SK-N-SH (cell line): ENCODE results near the gene SNX27.

Experiments
- CTCF ChIP-seq: fragments of 200-600 bp; sonication (generic); IDR thresholded peaks from 2 replicates; pipeline ENCODE4 v1.6.1; 2017; ENCODE audit warnings: antibody characterized with exemption, mild to moderate bottlenecking, moderate library complexity
- MAX ChIP-seq: IDR thresholded peaks from 2 replicates; pipeline ENCODE4 v1.4.0; 2012; ENCODE audit warnings: low read depth
- RAD21 ChIP-seq: IDR thresholded peaks from 2 replicates; pipeline ENCODE4 v1.6.1; 2012; ENCODE audit warnings: mild to moderate bottlenecking, low read length
- USF2 ChIP-seq: fragments of 150-350 bp; IDR thresholded peaks from 2 replicates; pipeline ENCODE4 v1.6.1; 2017; ENCODE audit warnings: antibody characterized with exemption, low read length, low read depth, borderline replicate concordance
- ZBTB33 ChIP-seq: IDR thresholded peaks from 2 replicates; pipeline ENCODE4 v1.4.0; 2012; ENCODE audit warnings: low read depth, borderline replicate concordance

- TF ChIP-seq ZBTB33: no peak
- no peak for TF ChIP-seq USF2
- no peak for TF ChIP-seq CTCF
- no peak for TF ChIP-seq RAD21
- TF ChIP-seq MAX: no peak
Measured at GRCh38 chr1:151638074-151638775, 26.4 kb downstream of the SNX27 start.
